NOMO-1 treated with dmso at 0.1 percent for 144 hours (cell line): ENCODE measurements around the gene SPDYE2.
"Not testable (repeated sequence)": the region's sequence is repeated elsewhere in the genome, so short reads cannot be mapped to it uniquely, and the experiment has no call there.

Experiments
- DNase-seq: peaks from one replicate; lab custom pipeline; 2025; ENCODE audit not compliant: unreplicated experiment; lab: John Stamatoyannopoulos, UW

SPDYE2 gene, protein sequence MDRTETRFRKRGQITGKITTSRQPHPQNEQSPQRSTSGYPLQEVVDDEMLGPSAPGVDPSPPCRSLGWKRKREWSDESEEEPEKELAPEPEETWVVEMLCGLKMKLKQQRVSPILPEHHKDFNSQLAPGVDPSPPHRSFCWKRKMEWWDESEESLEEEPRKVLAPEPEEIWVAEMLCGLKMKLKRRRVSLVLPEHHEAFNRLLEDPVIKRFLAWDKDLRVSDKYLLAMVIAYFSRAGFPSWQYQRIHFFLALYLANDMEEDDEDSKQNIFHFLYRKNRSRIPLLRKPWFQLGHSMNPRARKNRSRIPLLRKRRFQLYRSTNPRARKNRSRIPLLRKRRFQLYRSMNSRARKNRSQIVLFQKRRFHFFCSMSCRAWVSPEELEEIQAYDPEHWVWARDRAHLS

DNA sequence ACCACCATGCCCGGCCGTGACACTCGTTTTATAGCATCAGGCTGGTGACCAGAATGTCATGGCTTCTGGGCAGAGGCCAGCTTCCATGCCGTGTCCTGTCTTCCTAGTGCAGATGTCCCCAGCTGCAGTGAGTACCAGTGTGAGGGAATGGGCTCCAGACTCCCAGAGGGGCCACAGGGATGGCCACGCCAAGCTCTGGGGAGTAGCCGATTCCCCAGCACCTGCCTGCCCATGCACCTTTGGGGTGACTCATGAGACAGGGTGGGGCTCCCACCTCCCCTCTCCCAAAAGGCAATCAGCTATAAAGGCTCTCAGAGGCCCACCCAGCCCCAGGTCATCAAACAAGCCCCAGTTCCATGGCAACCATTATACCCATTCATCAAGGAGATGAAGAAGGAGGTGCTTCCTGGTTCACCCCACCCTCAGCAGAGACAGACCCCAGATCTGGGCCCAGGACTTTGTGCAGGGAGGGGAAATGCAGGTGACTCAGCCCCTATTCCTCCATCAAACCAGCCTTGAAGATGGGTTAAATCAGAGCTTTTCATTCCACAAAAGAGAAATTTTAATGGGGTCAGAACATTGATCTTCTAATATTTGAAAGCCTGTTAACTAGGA lies at the start of gene SPDYE2:
Gene SPDYE2, plus strand, starts transcription at position 419 of the 615 bp plus-strand sequence. CDS start 2,030 bp downstream, outside the sequence.
- not testable (repeated sequence) for DNase-seq

DNA sequence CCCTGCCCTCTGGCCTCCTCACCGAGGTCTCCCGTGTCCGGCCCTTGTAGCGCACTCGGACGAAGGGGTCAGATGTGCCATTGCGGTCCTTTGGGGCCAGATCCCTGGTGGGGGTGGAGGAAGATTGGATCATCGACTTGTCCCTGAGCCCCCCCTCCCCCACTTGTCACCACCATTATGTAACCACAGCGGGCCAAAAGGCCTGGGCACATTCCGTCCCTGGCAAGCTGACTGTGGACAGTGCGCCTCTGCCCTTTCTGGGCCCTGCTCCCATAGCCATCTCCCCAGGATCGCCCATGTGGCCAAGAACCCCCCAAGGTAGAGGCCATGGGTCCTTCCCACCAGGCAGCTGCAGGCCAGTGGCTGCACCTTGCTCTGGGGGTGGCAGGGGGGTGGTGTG lies 47.9 kb upstream of the SPDYE2 start:
- DNase-seq = not testable (repeated sequence)

DNA sequence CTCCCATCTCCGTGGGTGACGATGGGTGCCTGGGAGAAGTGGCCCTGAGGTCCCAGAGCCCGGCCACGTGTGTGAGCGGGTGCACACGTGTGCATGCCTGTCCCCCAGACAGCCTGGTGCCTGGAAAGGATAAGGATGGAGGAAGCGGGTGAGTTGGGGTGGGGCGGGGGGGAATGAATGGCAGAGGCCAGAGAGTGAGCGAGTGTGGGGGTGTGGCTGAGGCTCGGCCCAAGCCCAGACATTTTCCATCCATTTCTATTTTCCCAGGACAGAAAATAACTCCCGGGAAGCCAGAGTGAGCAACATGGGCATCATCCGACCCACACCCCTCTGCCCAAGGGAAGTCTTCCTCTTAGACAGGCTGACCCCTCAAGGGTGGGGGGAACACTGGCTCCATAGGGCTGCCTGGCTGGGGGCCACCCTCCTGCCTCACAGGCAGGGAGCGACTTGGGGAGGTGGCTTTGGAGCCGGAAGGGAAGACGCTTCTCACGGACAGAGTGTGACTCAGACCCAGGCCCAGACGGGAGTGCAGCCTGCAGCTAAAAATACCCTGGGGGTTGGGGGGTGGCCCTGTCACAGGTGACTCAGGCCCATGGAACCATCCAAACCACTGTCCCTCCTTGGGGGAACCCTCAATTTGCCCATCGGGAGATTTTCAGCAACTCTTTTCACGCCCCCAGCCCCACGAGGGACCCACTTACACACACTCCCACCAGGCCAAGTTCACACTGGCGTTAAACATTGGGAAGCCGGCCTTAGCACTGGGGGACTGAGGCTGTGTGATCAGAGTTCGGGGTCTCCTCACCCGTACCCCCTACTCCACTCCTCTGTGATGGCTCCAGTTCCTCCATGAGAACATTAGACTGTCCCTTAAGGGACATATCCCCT lies 45.5 kb upstream of the SPDYE2 start:
- DNase-seq = not testable (repeated sequence)

DNA sequence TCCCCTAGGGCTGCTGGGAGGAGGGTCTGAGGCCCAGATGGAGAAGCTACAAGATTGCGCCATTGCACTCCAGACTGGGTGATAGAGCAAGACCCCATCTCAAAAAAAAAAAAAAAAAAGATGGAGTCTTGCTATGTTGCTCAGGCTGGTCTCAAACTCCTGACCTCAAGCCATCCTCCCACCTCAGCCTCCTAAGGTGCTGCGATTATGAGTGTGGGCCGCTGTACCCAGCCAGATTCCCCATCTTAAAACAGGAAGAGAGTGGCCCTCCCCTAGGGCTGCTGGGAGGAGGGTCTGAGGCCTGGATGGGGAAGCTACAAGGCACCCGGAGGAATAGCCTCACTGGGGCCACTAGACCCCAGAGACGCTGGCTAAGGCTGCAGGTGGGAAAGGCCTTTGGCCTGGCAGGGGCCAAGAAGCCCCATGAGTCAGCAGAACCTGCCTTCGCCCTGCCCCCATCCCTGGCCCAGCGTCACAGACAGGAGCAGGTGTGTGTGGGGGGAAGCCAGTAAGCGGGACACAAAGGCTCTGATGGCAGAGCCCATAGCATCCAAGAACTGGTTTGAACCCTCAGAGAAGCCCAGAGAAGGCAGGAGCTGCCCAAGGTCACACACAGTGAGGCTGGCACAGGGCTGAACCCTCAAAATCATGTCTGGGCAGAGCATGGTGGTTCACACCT lies 43.5 kb upstream of the SPDYE2 start:
- not testable (repeated sequence) for DNase-seq

DNA sequence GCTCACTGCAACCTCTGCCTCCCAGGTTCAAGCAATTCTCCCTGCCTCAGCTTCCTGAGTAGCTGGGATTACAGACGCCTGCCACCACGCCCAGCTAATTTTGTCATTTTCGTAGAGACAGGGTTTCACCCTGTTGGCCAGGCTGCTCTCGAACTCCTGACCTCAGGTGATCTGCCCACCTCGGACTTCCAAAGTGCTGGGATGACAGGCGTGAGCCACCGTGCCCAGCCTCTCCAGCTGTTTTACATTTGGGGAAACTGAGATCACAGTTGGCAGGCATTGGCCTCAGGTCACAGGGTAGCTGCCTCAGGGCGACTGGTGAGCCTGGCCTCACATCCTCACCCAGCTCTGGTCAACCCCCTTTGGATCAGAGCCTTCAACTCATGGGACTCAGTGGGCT lies 40.5 kb upstream of the SPDYE2 start:
- DNase-seq = not testable (repeated sequence)

DNA sequence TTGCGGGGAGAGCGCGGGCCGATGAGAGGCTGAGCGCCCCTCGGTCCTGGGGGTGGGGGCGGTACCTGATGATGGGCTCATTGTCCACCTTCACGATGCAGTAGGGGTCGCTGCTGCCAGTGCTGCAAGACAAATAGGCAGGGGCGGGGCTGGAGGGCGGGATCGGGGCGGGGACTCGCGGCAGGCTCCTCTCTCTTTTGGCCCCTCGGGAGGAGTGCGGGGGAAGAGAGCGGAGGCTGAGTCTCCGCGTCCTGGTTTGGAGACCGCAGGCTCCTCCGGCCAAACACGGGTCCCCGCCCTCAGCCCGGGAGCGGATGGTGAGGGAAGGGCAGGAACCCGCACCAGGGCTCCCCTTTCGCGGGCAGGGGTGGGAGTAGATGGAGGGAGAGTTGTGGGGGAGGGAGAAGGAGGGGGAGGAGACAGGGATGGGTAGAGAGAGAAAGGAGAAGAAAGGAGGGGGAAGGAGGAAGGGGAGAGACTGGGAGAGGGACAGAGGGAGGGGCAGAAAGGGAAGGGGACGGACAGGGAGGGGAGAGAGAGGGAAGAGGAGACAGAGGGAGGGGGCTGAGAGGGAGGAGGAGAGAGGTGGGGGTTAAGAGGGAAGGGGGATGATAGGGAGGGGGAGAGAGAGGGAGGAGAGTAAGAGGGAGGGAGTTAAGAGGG lies 39.0 kb upstream of the SPDYE2 start:
- DNase-seq = not testable (repeated sequence)

DNA sequence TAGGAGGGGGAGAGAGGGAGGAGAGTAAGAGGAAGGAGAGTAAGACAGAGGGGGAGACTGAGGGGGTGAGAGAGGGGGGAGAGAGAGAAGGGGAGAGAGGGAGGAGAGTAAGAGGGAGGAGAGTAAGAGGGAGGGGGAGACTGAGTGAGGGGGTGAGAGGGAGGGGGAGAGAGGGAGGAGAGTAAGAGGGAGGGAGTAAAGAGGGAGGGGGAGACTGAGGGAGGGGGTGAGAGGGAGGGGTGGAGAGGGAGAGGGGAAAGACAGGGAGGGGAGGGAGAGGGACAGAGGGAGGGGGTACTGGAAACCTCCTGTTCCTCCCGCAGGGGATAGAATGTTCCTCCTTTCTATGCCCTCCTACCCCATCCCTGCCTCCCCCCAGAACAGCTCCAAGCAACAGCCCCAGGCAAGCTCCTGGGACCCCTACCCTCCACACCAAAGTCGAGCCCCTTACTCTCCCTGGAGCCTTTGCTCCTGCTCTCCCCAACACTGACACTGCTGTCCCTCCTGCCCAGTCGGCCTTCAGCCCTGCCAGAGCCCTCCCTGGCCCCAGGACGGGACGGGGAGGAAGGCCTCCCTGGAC lies 38.3 kb upstream of the SPDYE2 start:
- not testable (repeated sequence) for DNase-seq

DNA sequence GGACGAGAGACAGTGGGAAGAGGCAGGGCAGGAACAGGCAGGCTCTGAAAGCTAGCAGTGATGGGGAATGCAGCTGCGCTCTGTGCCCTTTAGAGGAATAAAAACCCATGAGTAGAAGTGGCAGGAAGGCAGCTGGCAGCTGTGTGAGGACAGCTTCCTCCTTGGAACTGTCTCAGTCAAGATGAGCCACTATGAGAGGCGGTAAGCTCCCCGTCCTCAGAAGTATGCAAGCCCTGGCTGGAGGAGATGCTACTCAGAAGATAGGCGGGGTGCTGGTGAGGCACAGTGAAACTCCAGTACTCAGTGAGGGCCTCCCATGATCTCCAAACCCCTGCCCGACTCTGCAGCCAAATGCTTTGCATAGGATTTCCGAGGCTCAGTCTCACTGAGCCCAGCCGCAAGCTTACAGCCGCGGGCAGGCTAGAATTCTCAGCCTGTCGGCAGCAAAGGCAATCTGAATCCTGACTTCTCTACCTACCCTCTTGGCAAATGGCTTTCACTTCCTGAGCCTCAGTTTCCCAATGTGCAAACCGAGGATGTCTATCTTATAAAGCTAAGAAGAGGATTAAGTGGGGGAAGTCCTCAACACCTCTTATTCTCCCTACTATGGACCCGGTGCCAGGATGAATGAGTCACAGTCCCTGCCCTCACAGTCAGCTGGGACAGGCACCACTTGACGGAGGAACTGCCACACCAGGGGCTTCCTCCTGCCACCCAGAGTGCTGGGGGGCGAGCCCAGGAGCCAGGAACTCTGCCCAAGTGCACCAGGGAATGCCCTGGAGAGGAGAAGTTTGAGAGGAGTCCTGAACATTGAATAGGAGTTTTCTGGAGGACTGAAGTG lies 35.9 kb upstream of the SPDYE2 start:
- DNase-seq = not testable (repeated sequence)

DNA sequence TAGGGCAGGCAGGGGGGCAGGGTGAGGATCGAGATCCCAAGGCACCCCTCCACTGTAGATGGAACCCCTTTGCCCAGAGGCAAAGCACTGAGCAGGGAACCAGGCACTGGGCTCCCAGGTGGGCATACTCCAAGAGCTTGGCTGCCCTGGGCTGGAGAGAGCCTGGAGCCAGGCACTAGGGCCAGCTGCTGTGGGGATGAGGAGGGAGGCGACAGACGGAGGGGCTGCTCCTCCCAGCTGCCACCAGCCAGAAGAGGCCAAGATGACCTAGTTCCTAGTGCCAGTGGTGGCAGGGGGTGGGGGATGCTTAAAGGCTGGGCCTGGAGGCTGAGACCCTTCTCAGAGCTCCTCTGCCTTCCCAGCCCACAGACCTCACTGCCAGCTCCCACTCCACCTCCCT lies 35.1 kb upstream of the SPDYE2 start:
- DNase-seq = not testable (repeated sequence)

DNA sequence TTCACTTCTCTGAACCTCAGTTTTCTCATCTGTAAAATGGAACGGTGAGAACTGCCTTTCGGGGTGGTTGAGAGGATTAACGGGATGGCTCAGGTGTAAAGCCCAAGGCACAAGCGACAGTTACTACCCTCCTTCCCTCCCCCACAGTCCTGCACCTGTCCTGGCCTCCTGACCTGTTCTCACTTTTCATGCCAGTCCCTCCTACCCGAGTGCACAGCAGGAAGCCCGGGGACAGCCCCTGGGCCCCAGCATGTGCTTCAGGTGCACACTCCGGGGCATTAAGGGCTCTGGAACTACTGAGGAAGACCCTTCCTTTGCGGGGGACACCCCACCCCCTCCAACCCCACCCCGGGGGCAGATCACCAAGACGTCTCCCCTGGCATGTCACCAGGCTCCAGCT lies 34.1 kb upstream of the SPDYE2 start:
- DNase-seq = not testable (repeated sequence)

DNA sequence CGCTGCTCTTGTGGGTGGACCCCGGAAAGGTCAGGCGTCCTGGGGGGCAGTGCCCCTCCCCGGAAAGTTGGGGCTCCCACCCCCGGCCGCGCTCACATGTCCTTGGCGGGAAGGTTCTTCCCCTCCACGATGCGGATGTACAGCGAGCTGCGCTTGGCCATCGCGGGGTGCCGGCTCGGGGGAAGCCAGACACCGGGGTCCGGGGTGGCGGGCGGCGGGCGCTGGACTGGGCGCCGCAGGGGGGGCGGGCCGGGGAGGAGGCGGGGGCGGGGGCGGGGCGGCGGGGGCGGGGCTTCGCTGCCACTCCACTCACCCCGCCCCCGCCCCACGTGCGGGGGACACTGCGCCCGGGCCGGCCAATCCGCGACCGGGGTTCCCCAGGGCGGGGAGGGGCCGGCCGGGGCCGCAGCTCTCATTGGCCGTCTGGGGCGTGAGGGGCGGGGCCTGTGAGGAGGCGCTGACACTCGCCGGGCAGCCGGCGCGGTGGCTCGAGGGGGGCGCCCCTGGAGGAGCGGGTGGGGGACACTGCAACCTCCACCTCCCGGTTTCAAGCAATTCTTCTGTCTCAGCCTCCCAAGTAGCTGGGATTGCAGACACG lies 33.4 kb upstream of the SPDYE2 start, which contains the start of gene RASA4B:
Gene RASA4B, minus strand, starts transcription at position 228 of the 598 bp plus-strand sequence. Its CDS starts 67 bp downstream, at position 161.
- not testable (repeated sequence) for DNase-seq

DNA sequence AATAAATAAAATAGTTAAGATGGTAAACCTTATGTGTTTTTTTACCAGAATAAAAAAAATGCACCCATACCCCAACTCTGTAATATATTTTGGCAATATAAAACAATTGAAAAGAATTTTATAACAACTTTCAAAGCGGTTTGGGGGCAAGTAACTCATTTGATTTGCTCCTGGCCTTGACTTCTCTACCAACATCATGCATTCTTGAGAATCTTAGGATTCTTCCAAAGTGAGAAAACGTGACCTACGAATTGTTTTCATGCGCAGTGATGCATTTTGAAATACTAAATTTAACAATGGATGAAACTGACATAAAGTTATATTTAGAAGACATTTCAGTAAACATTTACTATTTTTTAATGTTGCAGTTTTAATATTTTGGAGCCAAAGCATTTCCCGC lies 30.2 kb upstream of the SPDYE2 start:
- DNase-seq = not testable (repeated sequence)

DNA sequence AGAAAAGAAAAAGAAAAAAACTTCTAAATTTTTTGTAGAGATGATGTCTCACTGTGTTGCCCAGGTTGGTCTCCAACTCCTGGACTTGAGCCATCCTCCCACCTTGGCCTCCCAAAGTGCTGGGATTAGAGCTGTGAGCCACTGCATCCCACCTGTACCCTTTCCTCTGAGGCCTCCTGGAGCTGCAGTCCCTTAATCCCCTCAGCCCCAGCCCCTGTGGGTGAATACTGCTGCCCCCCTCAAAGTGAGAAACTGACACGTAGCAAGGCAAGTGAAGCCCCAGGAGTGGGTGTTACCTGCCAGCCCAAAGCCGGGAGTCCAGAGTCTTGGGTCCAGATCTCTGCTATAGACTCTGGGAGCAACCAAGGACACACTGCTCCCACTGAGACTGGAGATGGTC lies 26.2 kb upstream of the SPDYE2 start:
- DNase-seq = not testable (repeated sequence)

DNA sequence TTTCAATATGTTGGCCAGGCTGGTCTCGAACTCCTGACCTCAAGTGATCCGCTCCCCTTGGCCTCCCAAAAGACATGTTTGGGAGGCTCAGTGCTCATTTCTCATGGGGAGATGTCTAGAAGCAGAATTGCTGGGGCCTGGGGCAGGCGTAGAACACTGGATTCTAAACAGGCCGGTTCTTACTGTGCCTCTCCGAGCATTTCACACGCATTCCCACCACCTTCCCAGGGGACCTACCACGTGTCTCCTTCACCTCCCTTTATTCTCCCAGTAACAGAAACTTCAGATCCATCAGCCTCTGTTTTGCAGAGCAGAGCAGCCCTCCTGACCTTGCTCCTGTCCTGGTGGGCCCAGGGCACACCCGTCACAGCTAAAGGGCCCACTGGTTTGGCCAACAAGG lies 23.8 kb upstream of the SPDYE2 start:
- not testable (repeated sequence) for DNase-seq

DNA sequence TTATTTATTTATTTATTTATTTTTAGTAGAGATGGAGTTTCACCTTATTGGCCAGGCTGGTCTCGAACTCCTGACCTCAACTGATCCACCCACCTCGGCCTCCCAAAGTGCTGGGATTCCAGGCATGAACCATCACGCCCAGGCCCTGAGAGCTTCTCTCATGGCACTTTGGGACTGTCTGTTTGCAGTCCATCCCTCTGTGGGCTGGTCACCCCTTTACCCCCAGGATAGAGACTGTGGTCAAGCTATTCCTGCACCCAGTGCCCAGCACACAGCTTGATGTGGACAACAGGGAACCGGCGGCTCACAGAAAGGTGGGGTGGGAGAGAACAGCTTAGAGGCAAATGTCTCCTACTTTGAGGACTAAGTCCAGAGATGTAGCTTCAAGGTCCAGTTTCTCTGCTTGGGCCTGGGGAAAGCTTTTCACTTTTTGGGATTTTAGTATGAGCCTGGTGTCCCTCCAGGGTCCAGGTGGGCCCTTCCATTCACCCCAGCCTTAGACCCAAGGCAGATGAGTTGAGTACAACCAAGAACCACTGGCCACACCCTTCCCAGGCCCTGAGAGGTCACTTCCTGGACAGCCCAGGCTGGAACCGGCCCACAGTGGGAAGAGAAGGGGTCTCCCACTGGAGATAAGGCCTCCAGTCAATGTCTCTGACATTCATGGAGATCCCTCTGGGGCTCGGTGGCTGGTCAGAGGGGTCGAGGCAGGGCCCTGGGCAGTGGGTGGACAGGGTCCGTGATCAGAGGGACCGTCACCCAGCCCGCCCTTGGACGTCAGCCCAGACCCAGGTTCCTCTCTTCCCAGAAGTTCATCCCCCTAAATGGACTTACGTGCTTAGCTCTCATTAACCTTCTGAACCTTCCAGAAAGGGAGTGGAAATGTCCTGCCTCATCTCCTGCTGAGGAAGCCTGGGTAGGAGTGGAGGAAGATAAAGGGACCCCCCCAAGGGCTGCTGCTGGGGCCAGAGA lies 22.9 kb upstream of the SPDYE2 start:
- not testable (repeated sequence) for DNase-seq

DNA sequence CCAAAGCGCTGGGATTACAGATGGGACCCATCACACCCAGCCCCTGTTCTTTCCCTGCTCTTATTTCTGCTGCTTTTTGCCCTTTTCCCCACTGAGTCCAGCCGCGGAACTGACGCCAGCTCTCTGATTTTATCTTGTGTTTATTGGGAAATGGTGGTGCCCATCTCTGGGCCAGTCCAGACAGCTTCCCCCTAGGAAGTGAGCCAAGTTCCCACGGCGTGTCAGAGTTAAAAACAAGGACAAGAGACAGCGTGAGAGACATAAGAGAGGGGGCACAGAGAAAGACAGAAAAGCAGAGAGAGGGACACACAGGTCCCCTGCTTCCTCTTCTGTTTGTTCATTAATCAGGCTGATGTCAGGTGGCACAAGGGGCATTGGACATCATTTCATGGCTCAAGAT lies 19.4 kb upstream of the SPDYE2 start:
- not testable (repeated sequence) for DNase-seq

DNA sequence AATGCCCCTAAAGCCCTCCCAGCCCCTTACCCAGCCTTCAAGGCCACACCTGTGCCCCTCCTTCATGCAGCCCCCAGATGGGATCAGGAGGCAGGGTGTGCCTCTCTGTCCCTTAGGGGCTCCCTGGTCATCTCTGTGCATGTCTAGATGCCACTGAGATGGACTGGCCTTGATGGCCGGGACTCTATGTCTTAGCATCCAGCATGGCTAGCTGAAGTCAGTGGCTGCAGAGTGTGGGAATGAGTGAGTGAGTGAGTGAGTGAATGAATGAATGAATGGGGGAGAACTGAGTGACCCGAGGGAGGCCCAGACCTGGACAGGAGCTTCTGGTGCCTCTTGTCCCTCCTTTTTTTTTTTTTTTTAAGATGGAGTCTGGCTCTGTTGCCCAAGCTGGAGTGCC lies 18.9 kb upstream of the SPDYE2 start:
- DNase-seq = not testable (repeated sequence)
